Liver (tissue), 3 donors: ENCODE measurements around the gene PDE6D.

Experiments used
- ATF3 ChIP-seq: IDR thresholded peaks from 2 replicates; pipeline ENCODE4 v1.6.1; 2016; ENCODE audit warnings: antibody characterized with exemption
- CTCF ChIP-seq: fragments of 150-350 bp; IDR thresholded peaks from 2 replicates; pipeline ENCODE4 v1.5.1; 2017; ENCODE audit warnings: improper control_type of control experiment, low read depth, low read length; ENCODE audit not compliant: missing input control
- GABPA ChIP-seq, 2 donors: IDR thresholded peaks in 1 of 2; conservative IDR thresholded peaks in 1 of 2; 2 replicates each; pipeline ENCODE4 v1.6.1; 2016; ENCODE audit warnings: antibody characterized with exemption in 2 of 2, mild to moderate bottlenecking in 1 of 2, moderate library complexity in 1 of 2
- MAX ChIP-seq: IDR thresholded peaks from 2 replicates; pipeline ENCODE4 v1.6.1; 2016; ENCODE audit warnings: antibody characterized with exemption
- RAD21 ChIP-seq, 2 donors: IDR thresholded peaks; 2 replicates each; pipeline ENCODE4 v1.6.1; 2016; ENCODE audit warnings: antibody characterized with exemption in 2 of 2, mild to moderate bottlenecking in 2 of 2
- REST ChIP-seq: IDR thresholded peaks from 2 replicates; pipeline ENCODE4 v1.6.1; 2016; ENCODE audit warnings: antibody characterized with exemption, mild to moderate bottlenecking
- SP1 ChIP-seq: IDR thresholded peaks from 2 replicates; pipeline ENCODE4 v1.6.1; 2018; ENCODE audit warnings: antibody characterized with exemption, mild to moderate bottlenecking
- YY1 ChIP-seq: IDR thresholded peaks from 2 replicates; pipeline ENCODE4 v1.6.1; 2016; ENCODE audit warnings: antibody characterized with exemption, mild to moderate bottlenecking
- donor health status: healthy.
- donor health status: healthy.

GRCh38 chr2:231683292-231684235, 97.5 kb downstream of the PDE6D start:
- no peak for TF ChIP-seq CTCF
- no peak for TF ChIP-seq MAX
- no peak for TF ChIP-seq GABPA (IDR thresholded peaks at IDR 0.05 in 1 of 2, conservative IDR thresholded peaks at IDR 0.05 in 1 of 2)
- no peak for TF ChIP-seq SP1
- no peak for TF ChIP-seq YY1
- TF ChIP-seq REST = no peak
- TF ChIP-seq RAD21 (IDR thresholded peaks at IDR 0.05) = no peak
- no peak for TF ChIP-seq ATF3
